Peyer's patch (tissue), 4 donors: ENCODE data around the gene METTL16. TPM values are rescaled to one million over a fixed set of nuclear protein-coding genes. Genes with fewer than 3 reads are reported as not detected.

Source experiments
- DNase-seq, 3 donors: peaks; one replicate each; pipeline ENCODE4 v3.0.0-alpha.2; 2017 to 2019
- H3K27ac ChIP-seq, 4 donors: fragments of 200-600 bp; sonication (generic); one replicate each; pipeline ENCODE4 v1.5.1; 2016 to 2019
- H3K27me3 ChIP-seq, 2 donors: fragments of 200-600 bp; sonication (generic); one replicate each; pipeline ENCODE4 v1.5.1; 2019
- H3K36me3 ChIP-seq, 3 donors: fragments of 200-600 bp; sonication (generic); one replicate each; pipeline ENCODE4 v1.5.1; 2016 to 2019
- H3K4me1 ChIP-seq, 4 donors: fragments of 200-600 bp; sonication (generic); one replicate each; pipeline ENCODE4 v1.5.1; 2016 to 2019
- H3K4me3 ChIP-seq, 4 donors: fragments of 200-600 bp; sonication (generic); 1 replicate in 3 of 4; 2 replicates in 1 of 4; pipeline ENCODE4 v1.5.1; 2016 to 2019; ENCODE audit warnings: mild to moderate bottlenecking in 1 of 4
- H3K9me3 ChIP-seq, 4 donors: fragments of 200-600 bp; sonication (generic); one replicate each; pipeline ENCODE4 v1.5.1; 2016 to 2019; ENCODE audit warnings: mild to moderate bottlenecking in 1 of 4
- POLR2A ChIP-seq, 2 donors: fragments of 450-650 bp; IDR thresholded peaks; one replicate each; pipeline ENCODE4 v1.5.1; 2017; ENCODE audit warnings: antibody characterized with exemption in 2 of 2, mild to moderate bottlenecking in 2 of 2, moderate library complexity in 2 of 2
- total RNA-seq, 4 donors: library from RNA; depleted of rRNA; stranded (reverse); fragments of >200 nt; gene quantifications; one replicate each; pipeline ENCODE4 v1.1.0, GENCODE V29; 2016
- TF ChIP-seq, protein P1 (sequence below), 6 experiments: fragments of 450-650 bp in 4 of 6; fragments of 200-600 bp in 2 of 6; sonication (generic) in 1 of 6; IDR thresholded peaks; one replicate each; pipeline ENCODE4 v1.5.1; 2017 to 2019; ENCODE audit warnings: antibody characterized with exemption in 6 of 6, mild to moderate bottlenecking in 3 of 6, moderate library complexity in 1 of 6

METTL16 gene
- total RNA-seq, 4 donors from 2014 or later, result 24.0 to 29.7 (median 27.9) TPM

- Histone ChIP-seq H3K27me3 (no peaks in the 10 kb centered on the region), H3K27ac (peak overlapping the region; percentile 93 to 100 (median 96)), H3K4me3 (peak overlapping the region; percentile 59 to 93 (median 83)), H3K4me1 (peaks cover 0 to 65% (median 15%) of the 10 kb centered on the region in 4 donors), H3K9me3 (no peaks in the 10 kb centered on the region), H3K36me3 (no peaks in the 10 kb centered on the region)
- TF ChIP-seq, protein P1, sequence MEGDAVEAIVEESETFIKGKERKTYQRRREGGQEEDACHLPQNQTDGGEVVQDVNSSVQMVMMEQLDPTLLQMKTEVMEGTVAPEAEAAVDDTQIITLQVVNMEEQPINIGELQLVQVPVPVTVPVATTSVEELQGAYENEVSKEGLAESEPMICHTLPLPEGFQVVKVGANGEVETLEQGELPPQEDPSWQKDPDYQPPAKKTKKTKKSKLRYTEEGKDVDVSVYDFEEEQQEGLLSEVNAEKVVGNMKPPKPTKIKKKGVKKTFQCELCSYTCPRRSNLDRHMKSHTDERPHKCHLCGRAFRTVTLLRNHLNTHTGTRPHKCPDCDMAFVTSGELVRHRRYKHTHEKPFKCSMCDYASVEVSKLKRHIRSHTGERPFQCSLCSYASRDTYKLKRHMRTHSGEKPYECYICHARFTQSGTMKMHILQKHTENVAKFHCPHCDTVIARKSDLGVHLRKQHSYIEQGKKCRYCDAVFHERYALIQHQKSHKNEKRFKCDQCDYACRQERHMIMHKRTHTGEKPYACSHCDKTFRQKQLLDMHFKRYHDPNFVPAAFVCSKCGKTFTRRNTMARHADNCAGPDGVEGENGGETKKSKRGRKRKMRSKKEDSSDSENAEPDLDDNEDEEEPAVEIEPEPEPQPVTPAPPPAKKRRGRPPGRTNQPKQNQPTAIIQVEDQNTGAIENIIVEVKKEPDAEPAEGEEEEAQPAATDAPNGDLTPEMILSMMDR (IDR thresholded peaks at IDR 0.05), result no peak
- TF ChIP-seq POLR2A (IDR thresholded peaks at IDR 0.05), result no peak
- DNase-seq, result peak in 1 of 3 donors; percentile 47
Measured at GRCh38 chr17:2402544-2402943, 109.1 kb downstream of the METTL16 start.

DNA sequence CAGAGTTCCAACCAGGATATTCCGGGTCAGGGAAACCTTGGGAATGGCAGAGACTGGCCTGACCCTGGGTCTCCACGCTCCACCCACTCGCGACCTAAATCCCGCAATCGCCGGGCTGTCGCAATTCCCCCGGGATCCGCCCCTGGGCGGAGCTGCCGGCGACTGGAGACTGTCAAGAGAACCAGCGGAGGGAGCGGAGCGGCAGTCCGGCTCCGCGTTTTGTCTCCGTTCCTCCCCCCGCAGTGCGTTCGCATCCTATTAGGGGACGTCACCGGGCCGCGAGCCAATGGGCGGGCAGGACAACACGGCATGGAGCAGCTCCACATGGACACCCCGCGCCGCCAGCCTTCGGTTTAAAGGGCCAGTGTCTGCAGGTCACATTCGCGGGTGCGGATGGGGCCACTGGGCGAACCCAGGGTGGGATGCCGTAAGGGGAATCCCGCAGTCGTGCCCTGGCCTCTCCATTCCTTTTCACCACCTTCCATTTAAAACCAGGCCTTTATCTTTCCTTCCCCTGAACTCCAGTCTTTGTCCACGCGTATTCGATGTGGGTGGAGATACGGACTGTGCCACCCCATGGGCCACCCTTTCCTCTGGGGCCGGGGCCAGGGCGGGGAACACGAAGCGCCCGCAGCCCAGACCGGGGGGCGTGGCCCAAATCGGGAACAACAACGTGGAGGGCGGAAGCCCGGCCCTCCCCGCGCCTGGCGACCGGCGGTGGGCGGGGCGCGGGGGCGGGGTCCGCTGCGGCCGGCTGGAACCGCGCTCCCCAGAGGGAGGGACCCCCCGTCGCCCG lies 110.1 kb downstream of the METTL16 start:
- peak in 1 of 2 donors; percentile 47 for TF ChIP-seq POLR2A (IDR thresholded peaks at IDR 0.05)
- TF ChIP-seq, protein P1 (IDR thresholded peaks at IDR 0.05), result peak in 2 of 6 experiments; percentile 3 to 35
- Histone ChIP-seq H3K4me1 (peaks cover 6 to 62% (median 24%) of the 10 kb centered on the region in 4 donors), H3K27ac (peak overlapping the region; percentile 93 to 100 (median 96)), H3K4me3 (peak overlapping the region; percentile 59 to 93 (median 83)), H3K36me3 (no peaks in the 10 kb centered on the region), H3K27me3 (no peaks in the 10 kb centered on the region), H3K9me3 (no peaks in the 10 kb centered on the region)
- DNase-seq, result peak; percentile 99 to 100 (median 100)

DNA sequence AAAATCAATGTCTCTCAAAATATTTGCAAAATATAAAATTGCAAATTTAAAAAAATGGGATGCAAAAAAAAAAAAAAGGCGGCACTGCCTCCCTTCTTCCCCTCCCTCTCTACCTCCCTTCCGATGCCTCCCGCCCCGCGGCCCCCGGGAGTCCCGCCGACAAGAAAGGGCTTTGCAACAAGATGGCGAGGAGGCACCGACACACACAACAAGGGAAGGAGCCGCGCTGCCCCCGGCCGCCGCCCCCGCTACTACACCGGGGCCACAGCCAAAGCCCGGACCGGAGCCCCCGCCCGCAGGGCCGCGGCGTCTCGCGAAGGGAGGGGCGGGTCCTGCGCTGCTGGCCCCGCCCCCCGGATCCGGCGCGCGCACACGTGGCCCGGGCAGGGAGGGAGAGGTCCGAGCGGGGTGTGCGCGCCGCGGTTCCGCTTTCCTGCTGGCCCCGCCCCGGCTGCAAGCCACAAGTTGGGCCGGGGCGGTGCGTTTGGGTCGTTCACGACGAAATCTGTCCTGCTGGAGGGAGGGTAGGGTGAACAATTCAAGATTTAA lies 110.7 kb downstream of the METTL16 start, which contains the start of gene MNT:
TSS of gene MNT (minus strand) at position 184 of the 549 bp plus-strand sequence. CDS start 348 bp downstream, outside the sequence.
- Histone ChIP-seq H3K27me3 (no peaks in the 10 kb centered on the region), H3K4me1 (peaks cover 11 to 62% (median 30%) of the 10 kb centered on the region in 4 donors), H3K36me3 (no peaks in the 10 kb centered on the region), H3K4me3 (peak within 1 kb of the TSS; percentile 59 to 93 (median 83)), H3K27ac (peak within 1 kb of the TSS; percentile 93 to 100 (median 96)), H3K9me3 (no peaks in the 10 kb centered on the region)
- peak; percentile 41 to 83 for TF ChIP-seq POLR2A (IDR thresholded peaks at IDR 0.05)
- TF ChIP-seq, protein P1 (IDR thresholded peaks at IDR 0.05), result peak in 3 of 6 experiments; percentile 17 to 28 (median 19)
- peak; percentile 92 to 97 (median 95) for DNase-seq

DNA sequence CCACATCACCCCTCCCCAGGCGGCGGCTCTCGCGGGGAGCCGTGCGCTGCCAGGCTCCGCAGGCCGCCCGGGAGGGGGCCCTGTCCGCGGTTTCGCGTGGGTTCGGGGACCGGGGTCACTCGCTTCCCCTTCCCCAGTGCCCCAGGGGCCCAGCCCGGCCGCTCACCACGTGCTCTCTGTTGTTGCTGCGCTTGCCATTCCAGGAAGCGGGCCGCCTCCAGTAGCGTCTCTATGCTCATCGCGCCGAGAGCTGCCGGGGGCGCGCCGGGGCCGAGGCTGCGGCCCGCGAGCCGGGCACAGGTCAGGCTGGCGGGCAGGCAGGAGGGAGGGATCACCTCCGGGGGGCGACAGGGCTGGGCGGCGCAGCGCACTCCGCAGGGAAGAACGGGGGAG lies 111.2 kb downstream of the METTL16 start:
- peaks cover 15 to 62% (median 35%) of the 10 kb centered on the region in 4 donors for H3K4me1 ChIP-seq
- H3K27me3 ChIP-seq, result no peaks in the 10 kb centered on the region
- H3K4me3 ChIP-seq, result peak overlapping the region; percentile 59 to 93 (median 83)
- no peaks in the 10 kb centered on the region for H3K36me3 ChIP-seq
- TF ChIP-seq POLR2A (IDR thresholded peaks at IDR 0.05), result no peak
- TF ChIP-seq, protein P1 (IDR thresholded peaks at IDR 0.05), result peak in 1 of 6 experiments; percentile 7
- H3K27ac ChIP-seq, result peak overlapping the region; percentile 93 to 100 (median 96)
- DNase-seq, result peak; percentile 60 to 82 (median 78)
- no peaks in the 10 kb centered on the region for H3K9me3 ChIP-seq

DNA sequence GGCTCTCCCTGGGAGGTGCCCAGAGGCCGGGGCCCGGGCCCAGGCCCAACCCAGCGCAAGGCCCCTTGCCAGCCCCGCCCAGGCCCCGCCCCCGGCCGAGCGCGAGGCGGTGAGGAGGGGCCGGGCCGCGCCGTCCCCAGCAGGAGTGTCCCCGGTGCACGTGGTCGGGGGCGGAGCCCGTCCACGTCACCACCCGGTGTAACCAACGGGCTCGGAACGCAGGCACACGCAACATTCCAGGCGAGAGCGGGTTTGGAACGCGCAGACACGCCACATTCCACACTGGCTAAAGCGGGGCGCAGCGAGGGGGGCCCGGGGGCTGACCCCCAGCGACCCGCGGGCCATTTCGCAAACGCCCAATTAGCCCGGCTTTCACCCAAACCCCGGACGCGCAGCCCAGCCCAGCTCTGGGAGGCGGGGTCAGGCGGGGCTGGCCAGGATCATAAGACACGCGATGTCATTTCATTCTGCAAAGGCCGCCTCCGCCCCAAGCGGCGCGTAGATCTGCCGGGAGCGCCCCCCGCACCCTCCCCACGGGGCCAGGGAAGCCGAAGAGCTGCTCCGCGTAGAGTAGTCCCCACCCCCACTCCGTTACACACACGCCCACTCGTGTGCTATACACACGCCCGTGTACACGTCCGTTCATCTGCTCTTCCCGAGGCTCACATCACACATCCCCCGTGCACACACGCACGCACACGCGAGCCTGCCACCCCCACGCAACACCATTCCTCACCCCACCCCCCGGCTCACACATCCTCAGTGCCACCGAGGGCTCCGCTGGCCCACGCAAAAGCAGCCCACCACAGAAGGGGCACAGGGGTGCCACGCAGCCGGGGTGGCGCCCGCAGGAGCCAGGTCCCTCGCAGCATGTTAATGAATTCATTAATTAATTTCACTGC lies 111.9 kb downstream of the METTL16 start:
- H3K9me3 ChIP-seq, result no peaks in the 10 kb centered on the region
- H3K4me1 ChIP-seq, result peaks cover 17 to 62% (median 39%) of the 10 kb centered on the region in 4 donors
- peak overlapping the region; percentile 59 to 93 (median 83) for H3K4me3 ChIP-seq
- H3K27ac ChIP-seq, result peak overlapping the region; percentile 93 to 100 (median 96)
- TF ChIP-seq, protein P1 (IDR thresholded peaks at IDR 0.05), result no peak
- peak; percentile 95 to 96 for TF ChIP-seq POLR2A (IDR thresholded peaks at IDR 0.05)
- no peaks in the 10 kb centered on the region for H3K27me3 ChIP-seq
- H3K36me3 ChIP-seq, result no peaks in the 10 kb centered on the region
- DNase-seq, result peak; percentile 96 to 98 (median 98)
